ENCODE measurements around the gene TFDP1. TPM values are rescaled to one million over a fixed set of nuclear protein-coding genes. Genes with fewer than 3 reads are reported as not detected.

Gene TFDP1
- total RNA-seq, 1 donor = 102 TPM

DNA sequence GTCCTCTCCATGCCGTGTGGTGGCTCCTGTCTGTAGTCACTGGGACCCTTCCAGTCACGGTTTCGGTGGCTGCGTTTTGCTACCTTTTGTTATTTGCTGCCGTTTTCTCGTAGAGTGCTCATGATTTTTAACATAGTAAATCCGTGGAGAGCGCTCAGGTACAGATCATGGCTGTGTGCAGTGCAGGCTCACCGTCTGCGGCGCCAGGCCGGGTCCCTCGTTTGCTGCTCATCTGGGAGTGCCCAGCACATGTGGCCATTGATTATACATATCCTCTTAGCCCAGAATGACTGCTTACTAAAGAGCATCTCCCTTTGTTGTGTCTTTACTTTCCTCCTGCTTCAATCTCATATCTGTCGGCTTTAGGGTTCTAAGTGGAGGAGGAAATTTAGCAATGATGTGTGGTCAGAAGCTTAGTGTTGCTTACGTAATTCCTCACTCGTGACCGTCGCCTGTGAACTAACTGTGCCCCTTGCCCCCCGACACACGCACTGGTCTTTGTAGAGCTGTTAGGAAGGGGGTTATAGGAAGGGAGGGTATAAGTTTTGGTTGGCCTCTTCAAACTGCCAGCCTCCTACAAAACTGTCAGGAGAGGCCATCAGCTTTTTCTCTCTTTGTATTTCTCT is 31.8 kb downstream of the TFDP1 start:
- TF ChIP-seq CTCF (IDR thresholded peaks at IDR 0.05; ENCODE audit: insufficient read depth, low read length) = no peak
- H3K4me3 ChIP-seq (ENCODE audit: low read depth, low read length) = no peak overlapping the region
- no peak for DNase-seq (ENCODE audit: low read depth)

- no peak overlapping the region for H3K4me3 ChIP-seq (ENCODE audit: low read depth, low read length)
- DNase-seq (ENCODE audit: low read depth) = no peak
- no peak for TF ChIP-seq CTCF (IDR thresholded peaks at IDR 0.05; ENCODE audit: insufficient read depth, low read length)
Measured at GRCh38 chr13:113616991-113617749, 32.6 kb downstream of the TFDP1 start.

DNA sequence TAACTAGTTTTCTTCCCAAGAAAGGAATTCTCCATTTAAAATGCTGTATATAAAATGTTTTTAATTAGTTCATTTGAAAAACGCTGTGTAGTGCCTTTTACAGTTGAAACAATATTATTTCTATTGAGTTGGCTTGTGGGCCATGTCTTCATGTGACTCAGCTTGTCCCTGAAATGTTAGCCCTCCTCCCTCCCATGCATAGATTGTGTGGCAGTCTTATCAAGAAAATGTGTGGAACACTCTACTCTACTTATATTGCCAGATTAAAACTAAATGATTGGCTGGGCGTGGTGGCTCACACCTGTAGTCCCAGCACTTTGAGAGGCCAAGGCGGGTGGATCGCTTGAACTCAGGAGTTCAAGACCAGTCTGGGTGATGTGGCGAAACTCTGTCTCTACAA is 33.4 kb downstream of the TFDP1 start:
- no peak for TF ChIP-seq CTCF (IDR thresholded peaks at IDR 0.05; ENCODE audit: insufficient read depth, low read length)

GRCh38 chr13:113618455-113618854 is 33.9 kb downstream of the TFDP1 start:
- no peak for TF ChIP-seq CTCF (IDR thresholded peaks at IDR 0.05; ENCODE audit: insufficient read depth, low read length)
- no peak for DNase-seq (ENCODE audit: low read depth)
- H3K4me3 ChIP-seq (ENCODE audit: low read depth, low read length) = no peak overlapping the region

More for the DNA sequence above, 33.4 kb downstream of the TFDP1 start:
- H3K4me3 ChIP-seq (ENCODE audit: low read depth, low read length) = no peak overlapping the region
- DNase-seq (ENCODE audit: low read depth) = no peak

DNA sequence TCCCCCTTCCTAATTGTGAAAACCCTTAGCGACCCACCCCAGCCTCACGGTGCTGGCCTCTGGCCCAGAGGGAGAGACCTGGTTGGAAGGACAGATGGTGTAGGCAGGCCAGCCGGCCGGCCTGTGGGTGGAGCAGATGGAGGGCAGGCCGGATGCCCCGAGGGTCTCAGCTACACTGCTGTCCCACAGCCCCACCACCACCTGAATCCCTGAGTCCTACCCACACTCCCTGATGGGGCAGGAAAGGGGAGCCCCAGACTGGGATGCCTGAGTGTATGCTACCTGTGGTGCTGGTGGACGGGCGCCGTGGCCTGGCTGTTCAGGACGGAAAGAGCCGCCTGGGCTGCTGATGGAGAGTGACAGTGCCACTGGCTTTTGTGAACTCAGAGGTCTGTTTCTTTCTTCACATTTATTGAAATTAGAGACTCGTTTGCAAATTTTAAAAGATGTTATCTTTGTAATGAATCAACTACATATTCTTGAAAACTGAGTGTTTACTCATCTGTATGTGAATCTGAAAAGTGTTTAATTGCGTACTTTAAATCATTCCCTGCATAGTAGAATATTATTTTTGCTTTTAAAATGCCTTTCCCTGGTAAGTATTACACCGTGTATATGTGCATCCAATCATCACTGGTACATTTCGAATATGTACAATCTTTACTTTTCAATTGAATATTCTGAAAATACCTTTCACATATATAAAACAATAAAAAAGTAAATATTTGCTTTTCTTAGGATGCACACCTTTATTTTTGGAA is 35.7 kb downstream of the TFDP1 start:
- H3K4me3 ChIP-seq (ENCODE audit: low read depth, low read length) = no peak overlapping the region
- DNase-seq (ENCODE audit: low read depth) = no peak
- no peak for TF ChIP-seq CTCF (IDR thresholded peaks at IDR 0.05; ENCODE audit: insufficient read depth, low read length)

- TF ChIP-seq CTCF (IDR thresholded peaks at IDR 0.05; ENCODE audit: insufficient read depth, low read length) = no peak
- no peak for DNase-seq (ENCODE audit: low read depth)
- H3K4me3 ChIP-seq (ENCODE audit: low read depth, low read length) = no peak overlapping the region
Measured at GRCh38 chr13:113621046-113621445, 36.5 kb downstream of the TFDP1 start.

Data from fibroblast of the aortic adventitia (primary cell).